Measurements from ENCODE around the gene INPP4B. TPM values are rescaled to one million over a fixed set of nuclear protein-coding genes. Genes with fewer than 3 reads are reported as not detected.

Gene INPP4B
- total and polyA plus RNA-seq, 2 of the 4 experiments (the other 2 are of a cell fraction) = 1.8 to 14.0 TPM

GRCh38 chr4:142727149-142727548 is 119.0 kb downstream of the INPP4B start:
- Histone ChIP-seq H4K5ac (ENCODE audit: low read depth, low read length) (no peak overlapping the region), H3K79me1 (ENCODE audit: low read depth in 1 of 2, low read length in 2 of 2) (no peaks in the 10 kb centered on the region), H3K18ac (ENCODE audit: low read depth, low read length) (no peak overlapping the region), H3K9me3 (ENCODE audit: control insufficient read depth, insufficient read depth, low read length) (no peaks in the 10 kb centered on the region), H3K4me2 (ENCODE audit: low read depth, low read length) (no peak overlapping the region), H2AK9ac (replicated peaks; ENCODE audit: low read depth, low read length, poor library complexity) (no peak overlapping the region), H3K4me3 (ENCODE audit: insufficient read depth, low read depth, low read length) (no peak overlapping the region), H2BK20ac (ENCODE audit: low read depth, low read length) (no peak overlapping the region), H3K14ac (replicated peaks; ENCODE audit: low read depth, low read length) (no peak overlapping the region), H2BK120ac (ENCODE audit: low read depth, low read length) (no peak overlapping the region), H3K9ac (ENCODE audit: low read depth, low read length) (no peak overlapping the region), H3K27me3 (ENCODE audit: control insufficient read depth, insufficient read depth, low read length) (no peaks in the 10 kb centered on the region), H2BK15ac (ENCODE audit: low read depth, low read length) (no peak overlapping the region), H3K4ac (ENCODE audit: low read depth, low read length) (no peak overlapping the region), H3K27ac (ENCODE audit: insufficient read depth, low read length) (no peak overlapping the region), H2BK5ac (ENCODE audit: low read depth, low read length, poor library complexity, severe bottlenecking) (no peak overlapping the region), H4K91ac (ENCODE audit: insufficient read depth, low read depth, low read length) (no peak overlapping the region), H3K9me1 (ENCODE audit: insufficient read depth, low read length) (no peaks in the 10 kb centered on the region), H3K56ac (ENCODE audit: extremely low read depth, insufficient read depth, low read length) (no peak overlapping the region), H2AK5ac (ENCODE audit: low read depth, low read length) (no peak overlapping the region), H4K20me1 (ENCODE audit: insufficient read depth, low read length) (no peaks in the 10 kb centered on the region), H4K8ac (ENCODE audit: low read depth in 2 of 2, low read length in 2 of 2) (no peak overlapping the region), H3K4me1 (ENCODE audit: control insufficient read depth, insufficient read depth, low read length) (no peaks in the 10 kb centered on the region), H3K36me3 (ENCODE audit: control insufficient read depth, insufficient read depth, low read length) (no peaks in the 10 kb centered on the region), H2AFZ (replicated peaks; ENCODE audit: low read length, poor library complexity) (no peak overlapping the region), H3K23ac (ENCODE audit: low read depth, low read length) (no peak overlapping the region)
- ChIA-PET CTCF (interaction anchor here (0.9 kb wide), 1 partner anchor 16 kb away, joined by 3 read pairs; no protein-coding TSS in a partner anchor), POLR2A (ENCODE audit: unreplicated experiment) (no interaction called here)
- DNase-seq (no peak), ATAC-seq (ENCODE audit: low read depth) (no peak)
- no peak for TF ChIP-seq RAD21 (IDR thresholded peaks at IDR 0.05; ENCODE audit: low read length)
- TF ChIP-seq, protein P1, sequence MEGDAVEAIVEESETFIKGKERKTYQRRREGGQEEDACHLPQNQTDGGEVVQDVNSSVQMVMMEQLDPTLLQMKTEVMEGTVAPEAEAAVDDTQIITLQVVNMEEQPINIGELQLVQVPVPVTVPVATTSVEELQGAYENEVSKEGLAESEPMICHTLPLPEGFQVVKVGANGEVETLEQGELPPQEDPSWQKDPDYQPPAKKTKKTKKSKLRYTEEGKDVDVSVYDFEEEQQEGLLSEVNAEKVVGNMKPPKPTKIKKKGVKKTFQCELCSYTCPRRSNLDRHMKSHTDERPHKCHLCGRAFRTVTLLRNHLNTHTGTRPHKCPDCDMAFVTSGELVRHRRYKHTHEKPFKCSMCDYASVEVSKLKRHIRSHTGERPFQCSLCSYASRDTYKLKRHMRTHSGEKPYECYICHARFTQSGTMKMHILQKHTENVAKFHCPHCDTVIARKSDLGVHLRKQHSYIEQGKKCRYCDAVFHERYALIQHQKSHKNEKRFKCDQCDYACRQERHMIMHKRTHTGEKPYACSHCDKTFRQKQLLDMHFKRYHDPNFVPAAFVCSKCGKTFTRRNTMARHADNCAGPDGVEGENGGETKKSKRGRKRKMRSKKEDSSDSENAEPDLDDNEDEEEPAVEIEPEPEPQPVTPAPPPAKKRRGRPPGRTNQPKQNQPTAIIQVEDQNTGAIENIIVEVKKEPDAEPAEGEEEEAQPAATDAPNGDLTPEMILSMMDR (conservative IDR thresholded peaks at IDR 0.05; ENCODE audit: low read depth, low read length) = no peak
- no peak for TF ChIP-seq MAZ (IDR thresholded peaks at IDR 0.05; ENCODE audit: borderline replicate concordance, low read depth, low read length)
- no peak for TF ChIP-seq MAFK (IDR thresholded peaks at IDR 0.05; ENCODE audit: low read depth, low read length)
- TF ChIP-seq BHLHE40 (IDR thresholded peaks at IDR 0.05; ENCODE audit: low read depth, low read length) = no peak
- TF ChIP-seq CEBPB (IDR thresholded peaks at IDR 0.05; ENCODE audit: low read depth, low read length) = no peak
- no peak for TF ChIP-seq SMC3 (IDR thresholded peaks at IDR 0.05; ENCODE audit: low read depth, low read length)
- TF ChIP-seq, protein P2, sequence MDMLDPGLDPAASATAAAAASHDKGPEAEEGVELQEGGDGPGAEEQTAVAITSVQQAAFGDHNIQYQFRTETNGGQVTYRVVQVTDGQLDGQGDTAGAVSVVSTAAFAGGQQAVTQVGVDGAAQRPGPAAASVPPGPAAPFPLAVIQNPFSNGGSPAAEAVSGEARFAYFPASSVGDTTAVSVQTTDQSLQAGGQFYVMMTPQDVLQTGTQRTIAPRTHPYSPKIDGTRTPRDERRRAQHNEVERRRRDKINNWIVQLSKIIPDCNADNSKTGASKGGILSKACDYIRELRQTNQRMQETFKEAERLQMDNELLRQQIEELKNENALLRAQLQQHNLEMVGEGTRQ (IDR thresholded peaks at IDR 0.05; ENCODE audit: low read depth, low read length) = no peak
- TF ChIP-seq, protein P3, sequence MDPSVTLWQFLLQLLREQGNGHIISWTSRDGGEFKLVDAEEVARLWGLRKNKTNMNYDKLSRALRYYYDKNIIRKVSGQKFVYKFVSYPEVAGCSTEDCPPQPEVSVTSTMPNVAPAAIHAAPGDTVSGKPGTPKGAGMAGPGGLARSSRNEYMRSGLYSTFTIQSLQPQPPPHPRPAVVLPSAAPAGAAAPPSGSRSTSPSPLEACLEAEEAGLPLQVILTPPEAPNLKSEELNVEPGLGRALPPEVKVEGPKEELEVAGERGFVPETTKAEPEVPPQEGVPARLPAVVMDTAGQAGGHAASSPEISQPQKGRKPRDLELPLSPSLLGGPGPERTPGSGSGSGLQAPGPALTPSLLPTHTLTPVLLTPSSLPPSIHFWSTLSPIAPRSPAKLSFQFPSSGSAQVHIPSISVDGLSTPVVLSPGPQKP (IDR thresholded peaks at IDR 0.05; ENCODE audit: borderline replicate concordance, low read depth, low read length) = no peak
- no peak for TF ChIP-seq CHD1 (IDR thresholded peaks at IDR 0.05; ENCODE audit: low read depth, low read length)
- TF ChIP-seq POLR2A (IDR thresholded peaks at IDR 0.05; ENCODE audit: low read depth, low read length) = no peak
- no peak for TF ChIP-seq RCOR1 (IDR thresholded peaks at IDR 0.05; ENCODE audit: insufficient replicate concordance, low read length)
- TF ChIP-seq RFX5 (IDR thresholded peaks at IDR 0.05; ENCODE audit: low read depth, low read length) = no peak
- TF ChIP-seq FOS (IDR thresholded peaks at IDR 0.05; ENCODE audit: low read depth, low read length) = no peak
- no peak for TF ChIP-seq MXI1 (IDR thresholded peaks at IDR 0.05; ENCODE audit: borderline replicate concordance, low read depth, low read length)
- TF ChIP-seq NFE2L2 (IDR thresholded peaks at IDR 0.05; ENCODE audit: low read depth, low read length) = no peak
- dilution Hi-C loops (cut with HindIII; ENCODE audit: low sequenced_read_pairs, unreplicated experiment) = no loop called here
- intact Hi-C loops (cut with micrococcal nuclease) = no loop called here
- in situ Hi-C loops (cut with MboI; ENCODE audit: low sequenced_read_pairs) = no loop called here
- BruUV-seq (replicated peaks) = no TSS peak
- WGBS, 2 experiments (ENCODE audit: extremely low coverage in 2 of 2, insufficient read length in 1 of 2) = no CpG with 5 or more reads among the region's 3 CpGs
